ENCODE results near the gene MAB21L4. TPM values are rescaled to one million over a fixed set of nuclear protein-coding genes. Genes with fewer than 3 reads are reported as not detected.

The MAB21L4 gene
- total RNA-seq, 1 experiment from 2014 or later, result 0.21 TPM

- H3K36me3 ChIP-seq (ENCODE audit: control insufficient read depth, insufficient read depth, low read length), result no peaks in the 10 kb centered on the region
- intact Hi-C loops (cut with micrococcal nuclease; ENCODE audit: unreplicated experiment), result no loop called here
- in situ Hi-C loops (cut with HindIII; ENCODE audit: low pct_unique_long_range_greater_than_20kb, low sequenced_read_pairs), result no loop called here
- H3K27ac ChIP-seq (ENCODE audit: low read length), result no peak overlapping the region
- BruUV-seq (replicated peaks), result no TSS peak
- H3K27me3 ChIP-seq (ENCODE audit: control insufficient read depth, insufficient read depth, low read length), result no peaks in the 10 kb centered on the region
- no peak overlapping the region for H3K4me3 ChIP-seq (ENCODE audit: low read depth in 2 of 2, low read length in 2 of 2)
- TF ChIP-seq SIN3A (IDR thresholded peaks at IDR 0.05; ENCODE audit: borderline replicate concordance, insufficient read depth, low read depth, low read length), result no peak
- no peak for TF ChIP-seq CTCF (IDR thresholded peaks at IDR 0.05)
- TF ChIP-seq TCF7L2 (IDR thresholded peaks at IDR 0.05; ENCODE audit: low read depth, low read length), result no peak
- TF ChIP-seq, protein P1, sequence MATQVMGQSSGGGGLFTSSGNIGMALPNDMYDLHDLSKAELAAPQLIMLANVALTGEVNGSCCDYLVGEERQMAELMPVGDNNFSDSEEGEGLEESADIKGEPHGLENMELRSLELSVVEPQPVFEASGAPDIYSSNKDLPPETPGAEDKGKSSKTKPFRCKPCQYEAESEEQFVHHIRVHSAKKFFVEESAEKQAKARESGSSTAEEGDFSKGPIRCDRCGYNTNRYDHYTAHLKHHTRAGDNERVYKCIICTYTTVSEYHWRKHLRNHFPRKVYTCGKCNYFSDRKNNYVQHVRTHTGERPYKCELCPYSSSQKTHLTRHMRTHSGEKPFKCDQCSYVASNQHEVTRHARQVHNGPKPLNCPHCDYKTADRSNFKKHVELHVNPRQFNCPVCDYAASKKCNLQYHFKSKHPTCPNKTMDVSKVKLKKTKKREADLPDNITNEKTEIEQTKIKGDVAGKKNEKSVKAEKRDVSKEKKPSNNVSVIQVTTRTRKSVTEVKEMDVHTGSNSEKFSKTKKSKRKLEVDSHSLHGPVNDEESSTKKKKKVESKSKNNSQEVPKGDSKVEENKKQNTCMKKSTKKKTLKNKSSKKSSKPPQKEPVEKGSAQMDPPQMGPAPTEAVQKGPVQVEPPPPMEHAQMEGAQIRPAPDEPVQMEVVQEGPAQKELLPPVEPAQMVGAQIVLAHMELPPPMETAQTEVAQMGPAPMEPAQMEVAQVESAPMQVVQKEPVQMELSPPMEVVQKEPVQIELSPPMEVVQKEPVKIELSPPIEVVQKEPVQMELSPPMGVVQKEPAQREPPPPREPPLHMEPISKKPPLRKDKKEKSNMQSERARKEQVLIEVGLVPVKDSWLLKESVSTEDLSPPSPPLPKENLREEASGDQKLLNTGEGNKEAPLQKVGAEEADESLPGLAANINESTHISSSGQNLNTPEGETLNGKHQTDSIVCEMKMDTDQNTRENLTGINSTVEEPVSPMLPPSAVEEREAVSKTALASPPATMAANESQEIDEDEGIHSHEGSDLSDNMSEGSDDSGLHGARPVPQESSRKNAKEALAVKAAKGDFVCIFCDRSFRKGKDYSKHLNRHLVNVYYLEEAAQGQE (IDR thresholded peaks at IDR 0.05; ENCODE audit: insufficient read depth in 1 of 2, low read depth in 2 of 2, low read length in 1 of 2), result no peak
- TF ChIP-seq POLR2AphosphoS5 (IDR thresholded peaks at IDR 0.05; ENCODE audit: low read depth, low read length), result no peak
- ChIA-PET CTCF (no interaction called here), POLR2A (no interaction called here)
- DNase-seq (ENCODE audit: low read depth, low spot score) (no peak), ATAC-seq (no peak)
- H3K9me3 ChIP-seq (ENCODE audit: control insufficient read depth, insufficient read depth, low read depth, low read length), result no peaks in the 10 kb centered on the region
- H3K4me1 ChIP-seq (ENCODE audit: control insufficient read depth, insufficient read depth, low read length), result no peaks in the 10 kb centered on the region
Observed at GRCh38 chr2:240903191-240904060, 7.5 kb upstream of the MAB21L4 start.

DNA sequence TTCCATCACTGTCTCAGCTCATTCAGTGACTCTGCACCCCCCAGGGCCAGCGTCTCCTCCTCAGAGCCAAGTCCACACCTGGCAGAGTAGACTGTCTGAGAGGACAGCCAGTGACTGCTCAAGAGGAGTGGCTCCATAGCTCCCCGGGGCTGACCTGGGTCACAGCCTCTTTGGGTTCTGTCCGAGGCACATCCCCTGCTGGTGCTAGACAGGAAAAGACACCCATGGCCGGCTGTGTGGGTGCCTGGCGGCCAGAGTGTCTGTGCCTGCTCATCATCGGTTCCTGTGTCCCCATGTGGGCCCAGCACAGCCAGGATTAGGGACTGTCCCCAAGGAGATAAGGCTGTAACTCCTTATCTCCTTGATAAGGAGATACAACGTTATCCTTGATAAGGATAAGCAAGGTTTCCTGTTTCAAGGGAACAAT lies 6.7 kb upstream of the MAB21L4 start:
- TF ChIP-seq SIN3A (IDR thresholded peaks at IDR 0.05; ENCODE audit: borderline replicate concordance, insufficient read depth, low read depth, low read length), result no peak
- TF ChIP-seq CTCF (IDR thresholded peaks at IDR 0.05), result no peak
- TF ChIP-seq, protein P1 (IDR thresholded peaks at IDR 0.05; ENCODE audit: insufficient read depth in 1 of 2, low read depth in 2 of 2, low read length in 1 of 2), result no peak
- no peak for TF ChIP-seq TCF7L2 (IDR thresholded peaks at IDR 0.05; ENCODE audit: low read depth, low read length)
- TF ChIP-seq POLR2AphosphoS5 (IDR thresholded peaks at IDR 0.05; ENCODE audit: low read depth, low read length), result no peak
- no peak for ATAC-seq
- Histone ChIP-seq H3K4me3 (ENCODE audit: low read depth in 2 of 2, low read length in 2 of 2) (no peak overlapping the region), H3K36me3 (ENCODE audit: control insufficient read depth, insufficient read depth, low read length) (no peaks in the 10 kb centered on the region), H3K9me3 (ENCODE audit: control insufficient read depth, insufficient read depth, low read depth, low read length) (no peaks in the 10 kb centered on the region), H3K27me3 (ENCODE audit: control insufficient read depth, insufficient read depth, low read length) (no peaks in the 10 kb centered on the region), H3K4me1 (ENCODE audit: control insufficient read depth, insufficient read depth, low read length) (no peaks in the 10 kb centered on the region), H3K27ac (ENCODE audit: low read length) (no peak overlapping the region)
- ChIA-PET POLR2A (no interaction called here), CTCF (no interaction called here)
- DNase-seq (ENCODE audit: low read depth, low spot score), result no peak
- BruUV-seq (replicated peaks), result no TSS peak
- in situ Hi-C loops (cut with HindIII; ENCODE audit: low pct_unique_long_range_greater_than_20kb, low sequenced_read_pairs) (no loop called here), intact Hi-C loops (cut with micrococcal nuclease; ENCODE audit: unreplicated experiment) (no loop called here)
